Measurements from ENCODE around the gene CYP11A1.

The CYP11A1 gene

GRCh38 chr15:74301583-74302361 lies 65.7 kb downstream of the CYP11A1 start:
- DNase-seq (ENCODE audit: low read depth in 2 of 2): no peak

- DNase-seq (ENCODE audit: low read depth in 2 of 2): no peak
Measured at GRCh38 chr15:74300057-74300795, 67.2 kb downstream of the CYP11A1 start.

- no peak for DNase-seq (ENCODE audit: low read depth in 2 of 2)
Measured at GRCh38 chr15:74297887-74298286, 69.6 kb downstream of the CYP11A1 start.

- DNase-seq (ENCODE audit: low read depth in 2 of 2): no peak
Measured at GRCh38 chr15:74295800-74296199, 71.6 kb downstream of the CYP11A1 start.

GRCh38 chr15:74294010-74294409 lies 73.4 kb downstream of the CYP11A1 start:
- DNase-seq (ENCODE audit: low read depth in 2 of 2): no peak

GRCh38 chr15:74293021-74293810 lies 74.2 kb downstream of the CYP11A1 start:
- DNase-seq (ENCODE audit: low read depth in 2 of 2): no peak

- DNase-seq (ENCODE audit: low read depth in 2 of 2): peak; percentile 46 to 69
Measured at GRCh38 chr15:74291101-74292071, 76.1 kb downstream of the CYP11A1 start.

- DNase-seq (ENCODE audit: low read depth in 2 of 2): no peak
Measured at GRCh38 chr15:74290645-74291044, 76.8 kb downstream of the CYP11A1 start.

- no peak for DNase-seq (ENCODE audit: low read depth in 2 of 2)
Measured at GRCh38 chr15:74289671-74290070, 77.8 kb downstream of the CYP11A1 start.

All from activated CD4-positive, alpha-beta T cell treated with anti-CD3 and anti-CD28 coated beads for 24 hours (primary cell).